Activated naive CD4-positive, alpha-beta T cell treated with anti-CD3 and anti-CD28 coated beads for 36 hours (primary cell): Measurements from ENCODE around the gene ITGB8. TPM values are rescaled to one million over a fixed set of nuclear protein-coding genes. Genes with fewer than 3 reads are reported as not detected.

Experiments
- CTCF ChIA-PET: fragments of 350-600 bp; sonication (Branson Sonifier 250); formaldehyde crosslinking; loops from one replicate; lab custom pipeline; 2021; ENCODE audit warnings: antibody characterized with exemption; lab: Charles Lee
- DNase-seq: peaks from one replicate; pipeline ENCODE4 v3.0.0-alpha.2; 2020
- H3K27ac Mint-ChIP-seq: one replicate; pipeline ENCODE4 v1.8.0; 2021; ENCODE audit warnings: mild to moderate bottlenecking, mixed read lengths
- H3K27me3 Mint-ChIP-seq: one replicate; pipeline ENCODE4 v1.8.0; 2021; ENCODE audit warnings: low read depth, mixed read lengths
- H3K36me3 Mint-ChIP-seq: one replicate; pipeline ENCODE4 v1.8.0; 2021; ENCODE audit warnings: low read depth, mixed read lengths
- H3K4me1 Mint-ChIP-seq: one replicate; pipeline ENCODE4 v1.8.0; 2021; ENCODE audit warnings: low read depth, mixed read lengths
- H3K4me3 Mint-ChIP-seq: one replicate; pipeline ENCODE4 v1.8.0; 2021; ENCODE audit warnings: mild to moderate bottlenecking, moderate library complexity, mixed read lengths
- H3K9me3 Mint-ChIP-seq: one replicate; pipeline ENCODE4 v1.8.0; 2021; ENCODE audit warnings: mixed read lengths
- intact Hi-C: fragments of 100-400 bp; cut with micrococcal nuclease; formaldehyde crosslinking; loops from one replicate; pipeline ENCODE4 v1.15.1; 2023
- total RNA-seq, 2 experiments: library from RNA; stranded (reverse); gene quantifications; one replicate each; pipeline ENCODE4 v1.2.3, GENCODE V29; 2021

Gene ITGB8
- total RNA-seq, 2 experiments from 2014 or later: not detected

DNA sequence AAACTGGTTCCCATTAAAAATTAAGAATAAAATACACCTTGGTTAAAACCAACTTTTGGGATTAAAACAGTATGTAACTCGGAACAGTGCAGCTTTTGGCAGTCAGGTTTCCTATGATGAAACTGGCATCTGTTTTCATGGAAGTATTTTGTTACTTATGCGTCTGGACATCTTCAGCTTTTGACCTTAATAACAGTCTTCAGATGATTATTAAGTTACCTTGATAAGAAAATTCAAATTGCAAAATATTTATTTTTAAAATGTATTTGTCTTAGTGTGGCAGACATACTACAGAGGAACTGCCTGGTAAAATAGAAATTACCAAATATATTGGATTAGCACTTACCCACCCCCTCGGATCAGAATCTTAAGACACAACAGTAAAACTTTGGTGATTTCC is 100.0 kb downstream of the ITGB8 start:
- Mint-ChIP-seq H3K27ac (no peak overlapping the region), H3K4me1 (no peaks in the 10 kb centered on the region), H3K36me3 (no peaks in the 10 kb centered on the region), H3K9me3 (peaks cover 2% of the 10 kb centered on the region), H3K27me3 (no peaks in the 10 kb centered on the region), H3K4me3 (no peak overlapping the region)
- CTCF ChIA-PET: no interaction called here
- intact Hi-C loops: no loop called here
- DNase-seq: no peak

DNA sequence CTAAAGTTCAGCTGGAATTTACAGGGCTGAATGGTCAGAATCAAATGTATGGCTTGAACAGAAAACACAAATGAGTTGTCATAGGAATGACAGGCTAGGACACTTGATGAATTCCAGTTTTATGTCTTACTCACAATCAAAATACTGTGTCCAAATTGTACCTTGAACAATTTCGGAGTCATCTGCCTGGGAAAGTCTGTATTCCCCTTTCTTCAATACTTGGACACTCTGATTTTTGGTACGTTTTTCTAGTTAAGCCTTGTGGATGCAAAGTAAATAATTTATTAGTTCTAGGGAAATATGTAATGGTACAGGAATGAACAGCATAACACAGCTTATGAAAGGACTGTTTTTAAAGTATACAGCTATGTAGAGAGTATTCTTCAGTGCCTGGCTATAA is 100.4 kb downstream of the ITGB8 start:
- intact Hi-C loops: no loop called here
- Mint-ChIP-seq H3K4me3 (no peak overlapping the region), H3K4me1 (no peaks in the 10 kb centered on the region), H3K27me3 (no peaks in the 10 kb centered on the region), H3K9me3 (no peaks in the 10 kb centered on the region), H3K36me3 (no peaks in the 10 kb centered on the region), H3K27ac (no peak overlapping the region)
- no peak for DNase-seq
- CTCF ChIA-PET: interaction anchor here (1.1 kb wide), 1 partner anchor 9 kb away, joined by 4 read pairs; no protein-coding TSS in a partner anchor

DNA sequence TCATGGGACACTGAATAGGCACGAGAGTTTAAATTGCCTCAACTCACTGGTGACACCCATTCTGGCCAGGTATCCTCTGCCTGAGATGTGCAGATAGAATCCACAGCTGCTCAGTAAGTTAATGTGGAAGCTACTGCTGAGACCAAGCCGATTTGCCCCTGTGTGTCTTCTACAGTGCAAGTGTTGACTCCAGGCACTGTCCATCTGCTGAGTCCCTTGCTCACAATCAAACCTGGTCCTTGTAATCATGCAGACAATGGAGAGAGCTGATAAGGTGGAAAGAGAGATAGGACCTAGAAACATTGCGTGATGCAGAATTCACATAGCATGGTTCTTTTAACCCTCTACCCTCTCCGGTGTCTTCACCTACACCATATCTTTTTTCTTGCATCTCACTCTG is 101.4 kb downstream of the ITGB8 start:
- Mint-ChIP-seq H3K27ac (no peak overlapping the region), H3K4me3 (no peak overlapping the region), H3K36me3 (no peaks in the 10 kb centered on the region), H3K9me3 (no peaks in the 10 kb centered on the region), H3K4me1 (no peaks in the 10 kb centered on the region), H3K27me3 (no peaks in the 10 kb centered on the region)
- CTCF ChIA-PET: interaction anchor here (1.1 kb wide), 1 partner anchor 8 kb away, joined by 4 read pairs; no protein-coding TSS in a partner anchor
- DNase-seq: no peak
- intact Hi-C loops: no loop called here

DNA sequence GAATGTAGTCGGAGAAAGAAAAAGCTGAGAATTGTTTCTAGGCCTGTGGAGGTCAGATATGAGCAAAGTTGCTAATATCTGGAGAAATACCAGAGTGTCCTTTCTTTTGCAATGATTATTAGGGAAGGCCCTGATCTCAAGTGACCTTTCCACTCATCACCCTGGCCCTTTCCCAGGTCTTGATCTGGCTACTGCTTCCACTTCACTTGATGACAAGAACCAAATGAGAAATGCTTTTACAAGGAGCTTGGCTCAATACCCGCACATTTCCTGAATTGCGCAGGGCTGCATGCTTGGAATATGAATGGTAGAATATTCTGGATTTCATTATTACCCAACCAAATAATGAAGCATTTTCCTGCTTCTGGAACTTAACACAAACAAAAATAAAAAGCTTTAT is 104.6 kb downstream of the ITGB8 start:
- Mint-ChIP-seq H3K4me1 (no peaks in the 10 kb centered on the region), H3K27ac (no peak overlapping the region), H3K4me3 (no peak overlapping the region), H3K36me3 (no peaks in the 10 kb centered on the region), H3K9me3 (no peaks in the 10 kb centered on the region), H3K27me3 (no peaks in the 10 kb centered on the region)
- no peak for DNase-seq
- CTCF ChIA-PET: no interaction called here
- intact Hi-C loops: no loop called here

DNA sequence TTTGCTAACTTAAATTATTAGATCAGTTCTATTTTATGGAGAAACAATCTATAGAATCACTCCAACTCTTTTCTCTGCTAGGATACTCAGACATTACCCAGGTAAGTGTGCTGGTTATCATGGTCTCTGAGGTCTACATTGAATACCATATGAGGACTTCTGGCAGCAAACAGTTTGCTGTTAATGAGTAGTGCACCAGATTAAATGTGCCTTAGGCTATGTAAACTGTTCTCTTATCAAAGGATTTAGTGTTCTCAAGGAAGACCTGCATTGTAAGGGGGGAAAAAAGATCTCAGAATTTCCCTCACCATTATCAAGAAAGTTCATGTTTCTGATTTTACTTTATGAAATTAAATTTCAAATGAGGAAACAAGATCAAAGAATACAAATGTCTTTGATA is 107.5 kb downstream of the ITGB8 start:
- Mint-ChIP-seq H3K4me1 (no peaks in the 10 kb centered on the region), H3K27me3 (peaks cover 2% of the 10 kb centered on the region), H3K36me3 (no peaks in the 10 kb centered on the region), H3K27ac (no peak overlapping the region), H3K9me3 (no peaks in the 10 kb centered on the region), H3K4me3 (no peak overlapping the region)
- DNase-seq: no peak
- intact Hi-C loops: no loop called here
- CTCF ChIA-PET: interaction anchor here (0.6 to 0.7 kb wide), 2 partner anchors 38 to 728 kb away, joined by 3 read pairs; no protein-coding TSS in a partner anchor

DNA sequence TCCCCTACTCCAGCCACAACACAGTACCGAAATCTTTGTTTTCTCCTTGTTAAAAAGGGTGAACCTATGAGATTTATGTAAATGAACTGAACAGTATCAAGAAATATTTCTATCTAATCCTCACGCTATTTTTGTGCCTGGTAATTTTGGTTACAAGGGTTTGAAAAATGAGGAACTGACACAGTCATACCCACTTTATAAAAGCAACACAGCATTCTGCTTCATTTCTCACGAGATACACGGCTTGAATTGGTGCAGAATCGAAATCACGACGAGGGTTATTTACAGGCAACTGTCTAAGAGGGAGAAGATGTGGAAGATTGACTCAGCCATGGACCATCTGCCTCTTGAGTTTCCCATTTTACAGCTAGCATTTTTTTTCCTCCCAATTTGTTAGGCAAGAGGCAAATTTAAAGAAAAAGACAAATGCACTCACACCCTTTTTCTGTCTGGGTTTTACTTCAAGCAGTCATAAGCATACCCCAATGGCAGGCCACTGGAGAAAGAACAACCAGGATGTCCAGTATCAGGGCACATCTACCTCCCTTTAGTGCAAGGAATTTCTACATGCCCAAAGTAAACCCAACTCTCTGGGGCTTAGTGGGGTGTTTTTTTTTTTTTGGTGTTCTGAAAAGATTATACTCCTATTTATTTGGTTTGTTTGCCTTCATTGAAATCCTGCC is 108.1 kb downstream of the ITGB8 start:
- Mint-ChIP-seq H3K9me3 (no peaks in the 10 kb centered on the region), H3K27me3 (peaks cover 2% of the 10 kb centered on the region), H3K27ac (no peak overlapping the region), H3K36me3 (no peaks in the 10 kb centered on the region), H3K4me3 (no peak overlapping the region), H3K4me1 (no peaks in the 10 kb centered on the region)
- CTCF ChIA-PET: interaction anchor here (0.6 kb wide), 1 partner anchor 39 kb away, joined by 3 read pairs; no protein-coding TSS in a partner anchor
- intact Hi-C loops: no loop called here
- no peak for DNase-seq

DNA sequence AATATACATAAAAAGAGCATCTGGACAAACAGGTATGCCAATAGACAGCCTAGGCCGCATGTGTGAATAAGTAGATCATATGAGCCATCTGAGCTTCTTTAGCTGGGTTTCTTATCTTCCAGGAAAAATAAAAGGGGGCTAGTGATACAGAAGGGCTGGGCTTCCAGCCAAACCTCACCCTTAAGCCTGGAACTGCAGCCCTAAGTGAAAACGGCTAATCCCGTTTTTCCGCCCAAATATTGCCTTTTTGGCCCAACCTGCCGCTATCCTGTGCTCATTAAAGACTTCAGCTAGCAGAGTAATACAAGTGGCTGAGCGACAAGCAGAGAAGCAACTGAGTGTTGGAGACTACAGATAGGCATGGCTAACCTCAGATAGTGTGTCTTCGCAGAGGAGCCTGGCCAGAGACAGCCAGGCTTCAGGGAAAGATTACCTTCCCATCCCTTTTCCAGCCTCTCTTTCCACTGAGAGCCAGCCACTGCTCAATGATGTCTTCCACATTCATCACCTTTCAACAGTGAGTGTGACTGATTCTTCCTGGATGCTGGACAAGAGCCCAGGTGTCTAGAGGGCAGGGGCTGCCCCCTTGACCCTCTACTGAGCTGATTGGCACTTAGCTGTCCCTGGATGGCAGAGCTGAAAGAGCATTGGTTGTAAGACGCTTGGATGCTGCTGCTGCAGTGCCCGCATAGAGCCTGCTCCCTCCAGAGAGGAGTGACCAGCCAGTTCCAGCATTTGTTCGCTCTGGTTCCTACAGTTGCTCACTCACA is 108.9 kb downstream of the ITGB8 start:
- intact Hi-C loops: loop anchor here (5.0 kb wide), 1 partner anchor 692 kb away; no protein-coding TSS in a partner anchor
- H3K36me3 Mint-ChIP-seq: no peaks in the 10 kb centered on the region
- H3K4me1 Mint-ChIP-seq: no peaks in the 10 kb centered on the region
- no peaks in the 10 kb centered on the region for H3K9me3 Mint-ChIP-seq
- H3K27me3 Mint-ChIP-seq: peaks cover 2% of the 10 kb centered on the region
- no peak overlapping the region for H3K4me3 Mint-ChIP-seq
- H3K27ac Mint-ChIP-seq: no peak overlapping the region
- DNase-seq: no peak
- CTCF ChIA-PET: interaction anchor here (1.1 to 1.7 kb wide), 2 partner anchors 8 to 18 kb away, joined by 4 to 5 read pairs; no protein-coding TSS in a partner anchor

DNA sequence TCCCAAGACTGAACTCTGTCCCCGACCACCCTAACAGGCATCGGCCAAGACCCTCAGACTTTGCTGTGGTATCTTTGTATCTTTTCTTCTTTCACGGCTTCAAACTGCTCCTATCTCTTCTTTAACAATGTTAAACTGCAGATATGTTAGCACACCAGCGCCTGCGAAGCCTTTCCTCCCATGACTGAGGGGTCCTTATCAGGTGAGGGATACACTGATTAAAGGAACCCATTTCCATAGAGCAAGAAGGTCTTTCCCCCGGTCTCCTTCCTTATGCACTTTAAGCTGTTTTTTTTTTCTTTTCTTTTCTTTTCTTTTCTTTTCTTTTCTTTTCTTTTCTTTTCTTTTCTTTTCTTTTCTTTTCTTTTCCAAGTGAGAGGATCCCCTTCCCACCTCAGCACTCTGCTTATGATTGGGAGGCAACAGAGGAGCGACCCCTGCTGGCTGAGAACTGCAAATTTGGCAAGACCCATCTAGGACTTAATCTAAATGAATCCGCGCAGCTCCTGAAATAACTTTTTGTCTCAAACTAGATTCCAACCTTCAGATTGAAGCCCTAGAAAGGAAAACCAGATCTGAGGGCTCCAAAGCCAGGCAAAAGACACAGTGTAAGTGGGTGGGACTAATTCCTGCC is 109.9 kb downstream of the ITGB8 start:
- no peaks in the 10 kb centered on the region for H3K4me1 Mint-ChIP-seq
- no peaks in the 10 kb centered on the region for H3K36me3 Mint-ChIP-seq
- no peak overlapping the region for H3K27ac Mint-ChIP-seq
- CTCF ChIA-PET: interaction anchor here (1.1 to 1.7 kb wide), 2 partner anchors 9 to 17 kb away, joined by 4 to 5 read pairs; no protein-coding TSS in a partner anchor
- no peak overlapping the region for H3K4me3 Mint-ChIP-seq
- peaks cover 2% of the 10 kb centered on the region for H3K27me3 Mint-ChIP-seq
- DNase-seq: peak; percentile 33
- intact Hi-C loops: loop anchor here (5.0 kb wide), 1 partner anchor 693 kb away; no protein-coding TSS in a partner anchor
- no peaks in the 10 kb centered on the region for H3K9me3 Mint-ChIP-seq

DNA sequence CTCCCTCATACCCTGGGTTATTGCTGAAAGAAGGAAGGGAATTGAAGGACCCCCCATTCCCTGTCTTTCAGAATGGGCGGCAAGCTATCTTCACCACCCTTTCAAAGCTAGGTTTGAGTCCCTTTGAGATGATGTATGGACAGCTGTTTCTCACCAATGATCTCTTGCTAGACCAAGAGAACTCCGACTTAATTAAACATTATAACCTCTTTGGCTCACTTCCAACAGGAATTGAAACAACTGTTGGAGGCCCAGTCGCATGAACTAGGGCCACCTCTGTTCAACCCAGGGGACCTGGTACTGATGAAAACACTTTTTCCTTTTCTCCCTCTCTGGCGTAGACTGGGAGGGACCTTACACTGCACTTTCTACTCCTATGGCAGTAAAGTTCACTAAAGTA is 110.6 kb downstream of the ITGB8 start:
- intact Hi-C loops: loop anchor here (5.0 kb wide), 1 partner anchor 694 kb away; no protein-coding TSS in a partner anchor
- Mint-ChIP-seq H3K4me1 (no peaks in the 10 kb centered on the region), H3K27ac (no peak overlapping the region), H3K9me3 (no peaks in the 10 kb centered on the region), H3K27me3 (peaks cover 2% of the 10 kb centered on the region), H3K4me3 (no peak overlapping the region), H3K36me3 (no peaks in the 10 kb centered on the region)
- CTCF ChIA-PET: no interaction called here
- no peak for DNase-seq

DNA sequence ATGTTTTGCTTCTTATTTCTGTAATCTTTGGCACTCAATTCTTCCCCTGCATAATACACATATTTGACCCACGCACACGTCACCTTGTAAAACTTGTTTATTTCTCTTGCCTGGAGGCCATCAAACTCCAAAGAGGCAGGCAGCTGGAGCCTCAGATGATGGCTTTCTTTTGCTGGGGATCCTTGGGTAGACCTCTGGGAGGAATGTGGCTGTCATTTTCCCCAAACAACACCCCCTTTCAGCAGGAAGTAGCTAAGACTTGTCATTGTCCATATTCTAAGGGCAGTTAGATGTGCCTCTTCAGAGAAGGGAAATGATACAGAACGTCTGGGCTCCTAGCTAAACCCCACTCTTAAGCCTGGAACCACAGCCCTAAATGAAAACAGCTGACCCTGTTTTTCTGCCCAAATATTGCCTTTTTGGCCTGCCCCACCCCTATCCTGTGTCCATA is 111.3 kb downstream of the ITGB8 start:
- H3K4me1 Mint-ChIP-seq: no peaks in the 10 kb centered on the region
- CTCF ChIA-PET: no interaction called here
- no peaks in the 10 kb centered on the region for H3K9me3 Mint-ChIP-seq
- no peak overlapping the region for H3K27ac Mint-ChIP-seq
- peaks cover 2% of the 10 kb centered on the region for H3K27me3 Mint-ChIP-seq
- H3K36me3 Mint-ChIP-seq: no peaks in the 10 kb centered on the region
- no peak for DNase-seq
- no peak overlapping the region for H3K4me3 Mint-ChIP-seq
- intact Hi-C loops: loop anchor here (5.0 kb wide), 1 partner anchor 695 kb away; no protein-coding TSS in a partner anchor

DNA sequence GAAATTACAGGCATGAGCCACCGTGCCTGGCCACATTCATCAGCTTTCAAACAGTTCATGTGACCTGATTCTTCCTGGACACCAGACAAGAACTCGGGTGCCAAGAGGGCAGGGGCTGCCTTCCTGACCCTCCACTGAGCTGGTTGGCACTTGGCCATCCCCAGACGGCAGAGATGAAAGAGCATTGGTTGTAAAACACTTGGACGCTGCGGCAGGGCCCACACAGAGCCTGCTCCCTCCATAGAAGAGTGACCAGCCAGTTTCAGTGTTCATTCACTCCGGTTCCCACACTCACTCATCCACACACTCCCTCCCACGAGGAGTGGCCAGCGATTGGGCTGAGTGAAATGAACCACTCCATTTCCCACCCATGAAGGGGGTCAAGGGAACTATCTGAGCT is 112.3 kb downstream of the ITGB8 start:
- Mint-ChIP-seq H3K27me3 (peaks cover 2% of the 10 kb centered on the region), H3K4me1 (no peaks in the 10 kb centered on the region), H3K27ac (no peak overlapping the region), H3K9me3 (no peaks in the 10 kb centered on the region), H3K36me3 (no peaks in the 10 kb centered on the region), H3K4me3 (no peak overlapping the region)
- intact Hi-C loops: loop anchor here (5.0 kb wide), 1 partner anchor 696 kb away; no protein-coding TSS in a partner anchor
- no peak for DNase-seq
- CTCF ChIA-PET: no interaction called here
